K562 (cell line): ENCODE measurements around the gene DOCK1. TPM values are rescaled to one million over a fixed set of nuclear protein-coding genes. Genes with fewer than 3 reads are reported as not detected.

ENCODE experiments used
- ATAC-seq: fragments of 200-7000 bp; cut with Tn5 transposase; 3 replicates; pipeline ENCODE4 v1.9.1; 2020; ENCODE audit warnings: moderate library complexity
- BruUV-seq: library from RNA; stranded (reverse); fragments of 400-500 nt; replicated peaks from 2 replicates; lab custom pipeline; 2021; lab: Mats Ljungman, UMichigan
- CTCF ChIA-PET: fragments of 300-600 bp; formaldehyde crosslinking; extraction: SDS; loops from one replicate; lab custom pipeline; 2021; ENCODE audit warnings: low intra/inter-chr PET ratio; lab: Yijun Ruan, JAX
- POLR2A ChIA-PET: fragments of 300-600, 350-650 bp; sonication (Branson Sonifier 250); formaldehyde crosslinking; extraction: SDS; loops from one replicate; lab custom pipeline; 2021; ENCODE audit warnings: antibody characterized with exemption, inconsistent platforms; lab: Yijun Ruan, JAX
- DNase-seq, 4 experiments: peaks; one replicate each; pipeline versions ENCODE4 v3.0.0 to v3.0.0-alpha.2; 2011 to 2018; ENCODE audit warnings: low spot score in 3 of 4, mixed read lengths in 3 of 4; ENCODE audit errors: extremely low read depth in 1 of 4
- FAIRE-seq: peaks from 2 replicates; lab custom pipeline; 2011; peaks lifted over from hg19 to GRCh38; lab: Jason Lieb, UNC
- H2AFZ ChIP-seq: 2 replicates; pipeline ENCODE4 v1.6.0; 2011; ENCODE audit warnings: low read depth, low read length, control low read depth, inconsistent platforms
- H3K27ac ChIP-seq: fragments of 200-600 bp; 3 replicates; pipeline ENCODE4 v1.8.0; 2011; ENCODE audit warnings: low read depth, mild to moderate bottlenecking, control low read depth, inconsistent platforms, low read length, moderate library complexity, mixed read lengths; ENCODE audit errors: extremely low read depth
- H3K27me3 ChIP-seq, 2 experiments: fragments of 300-600 bp in 1 of 2; 2 replicates in 1 of 2; 3 replicates in 1 of 2; pipeline versions ENCODE4 v1.6.0 to v1.8.0; 2011; ENCODE audit warnings: inconsistent platforms in 2 of 2, low read length in 2 of 2, mild to moderate bottlenecking in 1 of 2, mixed read lengths in 1 of 2, moderate library complexity in 1 of 2; ENCODE audit not compliant: control insufficient read depth in 2 of 2, insufficient read depth in 2 of 2
- H3K36me3 ChIP-seq: fragments of 300-600 bp; 3 replicates; pipeline ENCODE4 v1.8.0; 2011; ENCODE audit warnings: mild to moderate bottlenecking, low read length, inconsistent platforms; ENCODE audit not compliant: control insufficient read depth, insufficient read depth
- H3K4me1 ChIP-seq, 2 experiments: fragments of 200-600 bp in 1 of 2; replicated peaks in 1 of 2; 2 replicates in 1 of 2; 3 replicates in 1 of 2; pipeline versions ENCODE4 v1.5.1 to v1.8.0; 2011; ENCODE audit warnings: inconsistent platforms in 2 of 2, low read length in 2 of 2, mild to moderate bottlenecking in 1 of 2, mixed read lengths in 1 of 2, moderate library complexity in 1 of 2; ENCODE audit not compliant: control insufficient read depth in 2 of 2, insufficient read depth in 2 of 2
- H3K4me2 ChIP-seq: 2 replicates; pipeline ENCODE4 v1.6.1; 2011; ENCODE audit warnings: low read length, control low read depth, inconsistent platforms, mixed read lengths; ENCODE audit not compliant: insufficient read depth
- H3K4me3 ChIP-seq: fragments of 200-600 bp; sonication (generic), shearing (Covaris generic); 2 replicates; pipeline ENCODE4 v1.5.1; 2016; ENCODE audit warnings: control low read depth, inconsistent platforms
- H3K79me2 ChIP-seq: fragments of 200-600 bp; 3 replicates; pipeline ENCODE4 v1.8.0; 2011; ENCODE audit warnings: low read length, inconsistent platforms; ENCODE audit not compliant: control insufficient read depth, insufficient read depth
- H3K9ac ChIP-seq, 2 experiments: 2 replicates each; pipeline versions ENCODE4 v1.6.0 to v1.6.1; 2011; ENCODE audit warnings: low read depth in 2 of 2, low read length in 2 of 2, control low read depth in 1 of 2, inconsistent platforms in 1 of 2, mild to moderate bottlenecking in 1 of 2, mixed read lengths in 1 of 2; ENCODE audit not compliant: insufficient read depth in 1 of 2
- H3K9me1 ChIP-seq: one replicate; pipeline ENCODE4 v1.6.0; 2011; ENCODE audit warnings: inconsistent platforms, mild to moderate bottlenecking, low read length, moderate library complexity; ENCODE audit not compliant: control insufficient read depth, insufficient read depth
- H3K9me3 ChIP-seq: replicated peaks from 2 replicates; pipeline ENCODE4 v1.5.1; 2011; ENCODE audit warnings: low read depth, low read length, inconsistent platforms; ENCODE audit not compliant: control insufficient read depth, insufficient read depth
- H4K20me1 ChIP-seq: replicated peaks from 2 replicates; pipeline ENCODE4 v1.6.1; 2011; ENCODE audit warnings: low read length, inconsistent platforms, mixed read lengths; ENCODE audit not compliant: control insufficient read depth, insufficient read depth
- CREB5 ChIP-seq: fragments of 250-450 bp; sonication (Bioruptor Pico); IDR thresholded peaks from 2 replicates; pipeline ENCODE4 v1.5.0; 2020; ENCODE audit warnings: mild to moderate bottlenecking
- CREBBP ChIP-seq: IDR thresholded peaks from one replicate; pipeline ENCODE4 v1.6.1; 2012; ENCODE audit warnings: low read depth, mild to moderate bottlenecking, control low read depth, inconsistent platforms, low read length
- MED1 ChIP-seq: sonication (generic); formaldehyde crosslinking; IDR thresholded peaks from 2 replicates; pipeline ENCODE4 v1.8.1; 2023; ENCODE audit warnings: missing genetic modification reagents, borderline replicate concordance
- MTA2 ChIP-seq: fragments of 450-650 bp; IDR thresholded peaks from 2 replicates; pipeline ENCODE4 v1.6.1; 2016; ENCODE audit warnings: low read depth
- PHB ChIP-seq: fragments of 250-450 bp; sonication (Bioruptor Pico); IDR thresholded peaks from 2 replicates; pipeline ENCODE4 v1.5.0; 2021
- PHF21A ChIP-seq: fragments of 450-650 bp; IDR thresholded peaks from 2 replicates; pipeline ENCODE4 v1.6.1; 2017; ENCODE audit warnings: low read depth, borderline replicate concordance
- PYGO2 ChIP-seq: fragments of 450-650 bp; IDR thresholded peaks from 2 replicates; pipeline ENCODE4 v1.6.1; 2016; ENCODE audit warnings: mild to moderate bottlenecking, missing genetic modification characterization, moderate library complexity, missing compliant biosample characterization
- RBM14 ChIP-seq: fragments of 200-400 bp; formaldehyde crosslinking; IDR thresholded peaks from 2 replicates; pipeline ENCODE4 v1.6.1; 2018; ENCODE audit warnings: low read depth, mild to moderate bottlenecking, low read length, moderate library complexity, borderline replicate concordance; ENCODE audit not compliant: insufficient read depth
- SMAD2 ChIP-seq: fragments of 150-350 bp; IDR thresholded peaks from 2 replicates; pipeline ENCODE4 v1.6.1; 2014; ENCODE audit warnings: low read depth, mild to moderate bottlenecking, low read length
- SMARCA4 ChIP-seq: fragments of 450-650 bp; IDR thresholded peaks from 2 replicates; pipeline ENCODE4 v1.6.1; 2016
- ZNF133 ChIP-seq: fragments of 250-450 bp; sonication (Bioruptor Pico); IDR thresholded peaks from 2 replicates; pipeline ENCODE4 v1.4.0; 2020; ENCODE audit warnings: mild to moderate bottlenecking
- ZNF274 ChIP-seq: IDR thresholded peaks from 2 replicates; pipeline ENCODE4 v1.6.1; 2011; ENCODE audit warnings: low read depth, mild to moderate bottlenecking, low read length, moderate library complexity, borderline replicate concordance
- ZNF277 ChIP-seq: fragments of 250-450 bp; sonication (Bioruptor Pico); IDR thresholded peaks from 2 replicates; pipeline ENCODE4 v1.8.0; 2022; ENCODE audit warnings: inconsistent platforms, mild to moderate bottlenecking, moderate library complexity, borderline replicate concordance
- WGBS: fragments of 100-300 bp; shearing (Covaris generic); methylation state at CpG from one replicate; pipeline ENCODE4 v1.1.6; 2016; ENCODE audit warnings: low coverage, mixed read lengths; ENCODE audit not compliant: insufficient coverage; ENCODE audit errors: missing lambda C conversion rate; 5-methylcytosine and 5-hydroxymethylcytosine counted together
- in situ Hi-C: fragments of 300-500 bp; cut with MboI; formaldehyde crosslinking; loops from 4 replicates; pipeline ENCODE4 v1.15.0; 2018; ENCODE audit warnings: inconsistent platforms, mixed read lengths
- intact Hi-C: fragments of 100-400 bp; cut with micrococcal nuclease; formaldehyde crosslinking; loops from 2 replicates; pipeline ENCODE4 v1.14.2; 2022
- polyA plus RNA-seq, 8 experiments: library from polyadenylated mRNA; depleted of rRNA in 4 of 8; stranded (reverse) in 5 of 8; unstranded in 3 of 8; fragments of >200 nt; fragmentation: Nextera tagmentation in 2 of 8; fragmentation: Illumina TruSeq in 1 of 8; extraction: Ambion mirVana in 2 of 8; extraction: Trizol in 1 of 8; gene quantifications; 2 replicates each; pipeline versions ENCODE4 v1.2.1 to v1.2.3, GENCODE V29; 2011 to 2014; ENCODE audit warnings: inconsistent platforms in 1 of 8, missing spikeins in 1 of 8
- total RNA-seq, 7 experiments: library from RNA; depleted of rRNA in 6 of 7; stranded (reverse); fragments of >200 nt in 6 of 7; fragmentation: Illumina TruSeq in 2 of 7; extraction: Trizol in 2 of 7; gene quantifications; 2 replicates each; pipeline versions ENCODE4 v1.2.1 to v1.2.3, GENCODE V29; 2011 to 2021; ENCODE audit warnings: low replicate concordance in 1 of 7

Gene DOCK1
- total and polyA plus RNA-seq, 9 of the 15 experiments (the other 6 are each of a cell fraction or from before 2014, with no cell fraction given) = 0.31 TPM; not detected in 8

- ChIA-PET CTCF (no interaction called here), POLR2A (no interaction called here)
- DNase-seq (no peak), FAIRE-seq (no peak), ATAC-seq (no peak)
- no peak overlapping the region for H3K27ac ChIP-seq
- in situ Hi-C loops (no loop called here), intact Hi-C loops (no loop called here)
- no peaks in the 10 kb centered on the region for H4K20me1 ChIP-seq
- H3K9me1 ChIP-seq = no peaks in the 10 kb centered on the region
- BruUV-seq = no TSS peak
- no peaks in the 10 kb centered on the region for H3K79me2 ChIP-seq
- H2AFZ ChIP-seq = no peak overlapping the region
- no peak overlapping the region for H3K4me3 ChIP-seq
- no peak overlapping the region for H3K4me2 ChIP-seq
- no peaks in the 10 kb centered on the region for H3K27me3 ChIP-seq
- TF ChIP-seq CREBBP = no peak
- no peak for TF ChIP-seq ZNF274
- no peak for TF ChIP-seq SMARCA4
- TF ChIP-seq PHB (CRISPR knock-in tag) = no peak
- no peak for TF ChIP-seq RBM14
- TF ChIP-seq SMAD2 = no peak
- no peak for TF ChIP-seq MTA2
- H3K9me3 ChIP-seq = no peaks in the 10 kb centered on the region
- no peak overlapping the region for H3K9ac ChIP-seq
- WGBS = under 1% methylated on average over 17 of the region's 17 CpGs
- no peaks in the 10 kb centered on the region for H3K36me3 ChIP-seq
- H3K4me1 ChIP-seq = no peaks in the 10 kb centered on the region; a peak in 1 of 5 replicates
Observed at GRCh38 chr10:127447197-127447596, 542.0 kb downstream of the DOCK1 start.

GRCh38 chr10:127449490-127449889 lies 544.3 kb downstream of the DOCK1 start:
- Histone ChIP-seq H3K9me1 (no peaks in the 10 kb centered on the region), H3K4me3 (no peak overlapping the region), H3K4me2 (no peak overlapping the region), H3K9me3 (no peaks in the 10 kb centered on the region), H3K27me3 (no peaks in the 10 kb centered on the region), H4K20me1 (no peaks in the 10 kb centered on the region), H3K4me1 (no peaks in the 10 kb centered on the region), H3K9ac (no peak overlapping the region), H3K27ac (no peak overlapping the region), H3K36me3 (no peaks in the 10 kb centered on the region), H3K79me2 (no peaks in the 10 kb centered on the region), H2AFZ (no peak overlapping the region)
- intact Hi-C loops = no loop called here
- BruUV-seq = no TSS peak
- ATAC-seq (no peak), DNase-seq (no peak), FAIRE-seq (no peak)
- ChIA-PET POLR2A (no interaction called here), CTCF (no interaction called here)
- in situ Hi-C loops = no loop called here
- WGBS = 0% methylated on average over 3 of the region's 3 CpGs
- no peak for TF ChIP-seq ZNF277 (CRISPR knock-in tag)
- TF ChIP-seq PYGO2 (tag) = no peak
- no peak for TF ChIP-seq CREB5 (CRISPR knock-in tag)
- TF ChIP-seq MED1 (CRISPR knock-in tag) = no peak
- no peak for TF ChIP-seq ZNF133 (CRISPR knock-in tag)
- no peak for TF ChIP-seq PHF21A
